GM12874 (cell line): ENCODE results near the gene SEL1L.

Experiments used
- CTCF ChIP-seq: IDR thresholded peaks from 2 replicates; pipeline ENCODE4 v1.5.1; 2011; ENCODE audit warnings: low read depth, mild to moderate bottlenecking, control low read depth, low read length, moderate library complexity; ENCODE audit not compliant: insufficient read depth

The SEL1L gene

GRCh38 chr14:81523616-81524015, 10.0 kb downstream of the SEL1L start:
- no peak for TF ChIP-seq CTCF

- TF ChIP-seq CTCF = no peak
Measured at GRCh38 chr14:81523016-81523415, 10.6 kb downstream of the SEL1L start.

- TF ChIP-seq CTCF = no peak
Measured at GRCh38 chr14:81521356-81521755, 12.3 kb downstream of the SEL1L start.

- no peak for TF ChIP-seq CTCF
Measured at GRCh38 chr14:81519200-81520011, 14.2 kb downstream of the SEL1L start.

- TF ChIP-seq CTCF = no peak
Measured at GRCh38 chr14:81517798-81518398, 15.8 kb downstream of the SEL1L start.

GRCh38 chr14:81516986-81517797, 16.5 kb downstream of the SEL1L start:
- TF ChIP-seq CTCF = no peak
